Tongue (tissue), 3 donors: ENCODE data around the gene FXYD4. TPM values are rescaled to one million over a fixed set of nuclear protein-coding genes. Genes with fewer than 3 reads are reported as not detected.
"Not testable (repeated sequence)": the region's sequence is repeated elsewhere in the genome, so short reads cannot be mapped to it uniquely, and the experiment has no call there.

Source experiments
- DNase-seq: peaks from one replicate; pipeline ENCODE4 v3.0.0-alpha.2; 2015
- small RNA-seq: library from RNA; depleted of rRNA; stranded (forward); fragments of <200 nt; gene quantifications from one replicate; pipeline ENCODE3, GENCODE V24; 2014; ENCODE audit warnings: low replicate concordance
- total RNA-seq: library from RNA; depleted of rRNA; stranded (reverse); fragments of >200 nt; gene quantifications from one replicate; pipeline ENCODE4 v1.2.3, GENCODE V29; 2014

FXYD4 gene
- total RNA-seq, 1 donor from 2014 or later, result not detected

DNA sequence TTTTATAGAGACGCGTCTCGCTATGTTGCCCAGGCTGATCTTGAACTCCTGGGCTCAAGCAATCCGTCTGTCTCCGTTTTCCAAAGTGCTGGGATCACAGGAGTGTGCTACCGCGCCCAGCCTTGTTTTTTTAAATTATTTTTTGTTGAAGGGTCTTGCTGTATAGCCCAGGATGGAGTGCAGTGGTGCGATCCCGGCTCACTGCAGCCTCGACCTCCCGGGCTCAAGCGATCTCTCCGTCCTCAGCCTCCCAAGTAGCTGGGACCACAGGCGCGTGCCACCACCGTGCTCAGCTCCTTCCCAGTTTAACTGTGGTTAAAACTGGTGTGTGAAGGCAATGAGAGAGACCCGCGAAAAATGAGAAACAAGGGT is 48.5 kb downstream of the FXYD4 start:
- DNase-seq, result no peak

GRCh38 chr10:43420369-43421200 is 49.1 kb downstream of the FXYD4 start:
- peak; percentile 92 for DNase-seq

- DNase-seq, result no peak
Measured at GRCh38 chr10:43421201-43421507, 49.7 kb downstream of the FXYD4 start.

DNA sequence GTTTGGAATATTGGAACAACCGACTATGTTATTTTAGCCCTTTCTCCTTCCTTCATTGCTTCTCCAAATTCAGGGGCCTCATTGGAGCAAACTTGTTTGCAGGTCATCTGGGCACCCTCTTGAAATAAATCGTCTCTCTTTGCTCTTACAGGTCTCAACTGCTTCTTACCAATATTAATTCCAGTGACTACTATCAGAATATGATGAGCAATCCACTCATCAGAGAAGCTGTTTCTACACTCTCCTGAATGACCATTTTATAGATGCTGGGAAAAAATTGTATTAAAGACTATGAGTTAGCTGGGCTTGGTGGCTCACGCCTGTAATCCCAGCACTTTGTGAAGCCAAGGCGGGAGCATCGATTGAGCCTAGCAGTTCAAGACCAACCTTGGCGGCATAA is 50.1 kb downstream of the FXYD4 start:
- DNase-seq, result no peak

DNA sequence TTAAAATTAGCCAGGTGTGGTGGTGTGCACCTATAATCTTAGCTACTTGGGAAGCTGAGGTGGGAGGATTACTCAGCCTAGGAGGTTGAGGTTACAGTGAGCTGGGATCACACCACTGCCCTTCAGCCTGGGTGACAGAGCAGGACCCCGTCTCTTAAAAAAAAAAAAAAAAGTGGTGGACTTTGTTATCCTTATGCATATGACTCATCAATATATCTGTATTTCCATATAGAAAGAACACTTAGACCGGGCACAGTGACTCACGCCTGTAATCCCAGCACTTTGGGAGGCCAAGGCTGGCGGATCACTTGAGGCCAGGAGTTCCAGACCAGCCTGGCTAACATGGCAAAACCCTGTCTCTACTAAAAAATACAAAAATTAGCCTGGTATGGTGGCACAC is 50.5 kb downstream of the FXYD4 start:
- DNase-seq, result not testable (repeated sequence)

DNA sequence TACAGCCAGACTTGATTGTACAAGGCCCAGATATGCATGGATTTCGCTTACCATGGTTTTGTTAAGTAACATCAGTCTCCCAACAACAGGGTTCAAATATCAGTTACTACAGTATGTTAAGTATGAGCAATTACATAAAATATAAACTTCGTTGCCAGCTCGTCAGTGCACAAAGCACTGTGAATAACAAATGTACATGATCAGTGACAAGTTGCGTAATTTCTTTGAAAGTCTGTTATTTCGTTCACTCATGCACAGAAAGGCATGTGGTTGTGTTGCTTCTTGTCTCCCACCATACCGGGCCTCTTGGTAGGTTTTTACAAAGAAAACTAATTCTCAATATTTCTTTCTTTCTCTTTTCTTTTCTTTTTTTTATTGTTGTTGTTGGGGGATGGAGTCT is 53.0 kb downstream of the FXYD4 start:
- no peak for DNase-seq

Small RNA genes within 50 kb of the gene (small RNA-seq; reads per million reads assigned to genes)
- gene RNU6ATAC11P, result not detected
- gene SNORD3J, result not detected

Other genes with a start within 250 kb of the FXYD4 start
- gene CSGALNACT2, start 233.2 kb upstream of the FXYD4 start, total RNA-seq, result 24.8 TPM
- 4.0 TPM for gene RASGEF1A, start 104.6 kb upstream of the FXYD4 start, total RNA-seq
- 141 TPM for gene HNRNPF, start 37.5 kb downstream of the FXYD4 start, total RNA-seq
- 9.5 TPM for gene ZNF487, start 65.5 kb downstream of the FXYD4 start, total RNA-seq
- gene ZNF239, start 203.0 kb downstream of the FXYD4 start, total RNA-seq, result 6.6 TPM
- gene ZNF485, start 234.8 kb downstream of the FXYD4 start, total RNA-seq, result 5.1 TPM